Peyer's patch (tissue), 4 donors: Measurements from ENCODE around the gene PRRC2B. TPM values are rescaled to one million over a fixed set of nuclear protein-coding genes. Genes with fewer than 3 reads are reported as not detected.
"Not testable (repeated sequence)": the region's sequence is repeated elsewhere in the genome, so short reads cannot be mapped to it uniquely, and the experiment has no call there.

ENCODE experiments used
- DNase-seq, 3 donors: peaks; one replicate each; pipeline ENCODE4 v3.0.0-alpha.2; 2017 to 2019
- H3K27ac ChIP-seq, 4 donors: fragments of 200-600 bp; sonication (generic); one replicate each; pipeline ENCODE4 v1.5.1; 2016 to 2019
- H3K27me3 ChIP-seq, 2 donors: fragments of 200-600 bp; sonication (generic); one replicate each; pipeline ENCODE4 v1.5.1; 2019
- H3K36me3 ChIP-seq, 3 donors: fragments of 200-600 bp; sonication (generic); one replicate each; pipeline ENCODE4 v1.5.1; 2016 to 2019
- H3K4me1 ChIP-seq, 4 donors: fragments of 200-600 bp; sonication (generic); one replicate each; pipeline ENCODE4 v1.5.1; 2016 to 2019
- H3K4me3 ChIP-seq, 4 donors: fragments of 200-600 bp; sonication (generic); 1 replicate in 3 of 4; 2 replicates in 1 of 4; pipeline ENCODE4 v1.5.1; 2016 to 2019; ENCODE audit warnings: mild to moderate bottlenecking in 1 of 4
- H3K9me3 ChIP-seq, 4 donors: fragments of 200-600 bp; sonication (generic); one replicate each; pipeline ENCODE4 v1.5.1; 2016 to 2019; ENCODE audit warnings: mild to moderate bottlenecking in 1 of 4
- POLR2A ChIP-seq, 2 donors: fragments of 450-650 bp; IDR thresholded peaks; one replicate each; pipeline ENCODE4 v1.5.1; 2017; ENCODE audit warnings: antibody characterized with exemption in 2 of 2, mild to moderate bottlenecking in 2 of 2, moderate library complexity in 2 of 2
- total RNA-seq, 4 donors: library from RNA; depleted of rRNA; stranded (reverse); fragments of >200 nt; gene quantifications; one replicate each; pipeline ENCODE4 v1.1.0, GENCODE V29; 2016
- TF ChIP-seq, protein P1 (sequence below), 6 experiments: fragments of 450-650 bp in 4 of 6; fragments of 200-600 bp in 2 of 6; sonication (generic) in 1 of 6; IDR thresholded peaks; one replicate each; pipeline ENCODE4 v1.5.1; 2017 to 2019; ENCODE audit warnings: antibody characterized with exemption in 6 of 6, mild to moderate bottlenecking in 3 of 6, moderate library complexity in 1 of 6

Gene PRRC2B
- total RNA-seq, 4 donors from 2014 or later = 109 to 174 (median 149) TPM

DNA sequence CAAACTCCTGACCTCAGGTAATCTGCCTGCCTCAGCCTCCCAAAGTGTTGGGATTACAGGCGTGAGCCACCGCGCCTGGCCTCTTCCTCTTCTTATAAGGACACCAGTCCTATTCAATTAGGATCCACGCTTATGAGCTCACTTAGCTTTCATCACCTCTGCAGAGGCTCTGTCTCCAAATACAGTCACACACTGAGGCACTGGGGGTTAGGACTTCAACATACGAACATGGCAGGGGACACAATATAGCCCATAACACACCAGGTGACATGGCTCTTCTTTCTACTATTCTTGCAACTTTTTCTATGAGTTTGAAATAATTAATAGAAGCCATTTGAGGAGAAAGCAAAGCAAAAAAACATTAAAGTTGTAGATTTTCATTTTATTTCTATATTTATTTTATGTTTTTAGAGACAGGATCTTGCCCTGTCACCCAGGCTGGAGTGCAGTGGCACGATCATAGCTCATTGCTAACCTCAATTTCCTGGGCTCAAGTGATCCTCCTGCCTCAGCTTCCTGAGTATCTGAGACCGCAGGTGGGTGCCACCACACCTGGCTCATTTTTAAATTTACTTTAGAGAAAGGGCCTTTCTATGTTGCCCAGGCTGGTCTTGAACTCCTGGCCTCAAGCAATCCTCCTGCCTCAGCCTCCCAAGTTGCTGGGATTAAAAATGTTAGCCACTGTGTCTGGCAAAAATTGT lies 145.5 kb downstream of the PRRC2B start:
- TF ChIP-seq POLR2A (IDR thresholded peaks at IDR 0.05) = no peak
- TF ChIP-seq, protein P1, sequence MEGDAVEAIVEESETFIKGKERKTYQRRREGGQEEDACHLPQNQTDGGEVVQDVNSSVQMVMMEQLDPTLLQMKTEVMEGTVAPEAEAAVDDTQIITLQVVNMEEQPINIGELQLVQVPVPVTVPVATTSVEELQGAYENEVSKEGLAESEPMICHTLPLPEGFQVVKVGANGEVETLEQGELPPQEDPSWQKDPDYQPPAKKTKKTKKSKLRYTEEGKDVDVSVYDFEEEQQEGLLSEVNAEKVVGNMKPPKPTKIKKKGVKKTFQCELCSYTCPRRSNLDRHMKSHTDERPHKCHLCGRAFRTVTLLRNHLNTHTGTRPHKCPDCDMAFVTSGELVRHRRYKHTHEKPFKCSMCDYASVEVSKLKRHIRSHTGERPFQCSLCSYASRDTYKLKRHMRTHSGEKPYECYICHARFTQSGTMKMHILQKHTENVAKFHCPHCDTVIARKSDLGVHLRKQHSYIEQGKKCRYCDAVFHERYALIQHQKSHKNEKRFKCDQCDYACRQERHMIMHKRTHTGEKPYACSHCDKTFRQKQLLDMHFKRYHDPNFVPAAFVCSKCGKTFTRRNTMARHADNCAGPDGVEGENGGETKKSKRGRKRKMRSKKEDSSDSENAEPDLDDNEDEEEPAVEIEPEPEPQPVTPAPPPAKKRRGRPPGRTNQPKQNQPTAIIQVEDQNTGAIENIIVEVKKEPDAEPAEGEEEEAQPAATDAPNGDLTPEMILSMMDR (IDR thresholded peaks at IDR 0.05) = no peak
- Histone ChIP-seq H3K36me3 (no peaks in the 10 kb centered on the region), H3K4me1 (no peaks in the 10 kb centered on the region), H3K27ac (no peak overlapping the region), H3K27me3 (no peaks in the 10 kb centered on the region), H3K9me3 (peaks cover 0 to 9% (median 4%) of the 10 kb centered on the region in 4 donors), H3K4me3 (no peak overlapping the region)
- no peak for DNase-seq

DNA sequence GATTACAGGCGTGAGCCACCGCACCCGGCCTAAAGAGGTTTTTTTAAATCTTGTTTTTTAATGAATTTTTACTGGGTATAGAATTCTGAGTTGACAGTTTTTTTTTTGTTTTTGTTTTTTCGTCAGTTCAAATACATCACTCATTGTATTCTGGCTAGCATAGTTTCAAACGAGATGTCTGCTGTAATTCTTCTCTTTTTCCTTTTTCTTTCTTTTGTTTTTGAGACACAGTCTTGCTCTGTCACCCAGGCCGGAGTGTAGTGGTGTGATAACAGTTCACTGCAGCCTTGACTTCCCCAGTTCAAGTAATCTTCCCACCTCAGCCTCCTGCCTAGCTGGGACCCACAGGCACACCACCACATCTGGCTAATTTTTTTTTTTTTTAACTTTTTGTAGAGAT lies 149.3 kb downstream of the PRRC2B start:
- Histone ChIP-seq H3K4me1 (peaks cover 0 to 17% (median 0%) of the 10 kb centered on the region in 4 donors), H3K4me3 (no peak overlapping the region), H3K27me3 (peaks cover 0 to 16% of the 10 kb centered on the region in 2 donors), H3K36me3 (no peaks in the 10 kb centered on the region), H3K9me3 (peaks cover 0 to 9% (median 4%) of the 10 kb centered on the region in 4 donors), H3K27ac (no peak overlapping the region)
- no peak for DNase-seq
- TF ChIP-seq POLR2A (IDR thresholded peaks at IDR 0.05) = no peak
- TF ChIP-seq, protein P1 (IDR thresholded peaks at IDR 0.05) = no peak

GRCh38 chr9:131545003-131545785 lies 151.3 kb downstream of the PRRC2B start, which contains the start of gene PRRT1B:
Gene PRRT1B (plus strand): TSS chr9:131545523. CDS start chr9:131545616, 93 bp downstream.
- Histone ChIP-seq H3K4me3 (peak within 1 kb of the TSS in 3 of 4 donors; percentile 15 to 48 (median 44)), H3K27ac (no peak within 1 kb of the TSS), H3K9me3 (peaks cover 0 to 9% (median 4%) of the 10 kb centered on the region in 4 donors)

DNA sequence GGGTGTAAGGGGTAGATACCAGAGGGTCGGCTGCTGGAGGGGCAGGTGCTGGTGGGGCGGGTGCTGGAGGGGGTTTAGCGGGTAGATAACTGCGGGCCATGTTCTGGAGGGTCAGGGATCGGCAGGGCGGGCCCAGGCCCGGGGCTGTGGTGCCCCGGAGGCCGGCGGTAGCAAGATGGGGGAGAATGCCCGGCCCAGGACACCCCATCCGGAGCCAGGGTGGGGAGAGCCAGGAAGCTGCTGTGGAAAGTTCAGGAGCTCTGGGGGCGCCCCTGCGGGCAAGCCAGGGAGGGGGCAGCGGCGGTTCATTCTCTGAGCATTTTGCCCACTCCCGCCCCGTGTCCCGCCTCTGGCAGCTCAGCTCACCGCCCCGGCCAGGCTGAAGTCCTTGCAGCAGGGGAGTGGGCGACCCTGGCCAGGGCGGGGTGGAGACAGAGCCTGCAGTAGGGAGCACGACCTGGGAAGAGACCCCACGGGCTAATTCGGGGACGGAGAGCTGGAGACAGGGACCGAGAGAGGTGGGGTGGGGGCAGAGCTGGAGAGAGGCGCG lies 152.0 kb downstream of the PRRC2B start:
- peaks cover 0 to 16% of the 10 kb centered on the region in 2 donors for H3K27me3 ChIP-seq
- H3K4me1 ChIP-seq = peaks cover 0 to 17% (median 0%) of the 10 kb centered on the region in 4 donors
- H3K4me3 ChIP-seq = peak overlapping the region in 3 of 4 donors; percentile 15 to 48 (median 44)
- TF ChIP-seq POLR2A (IDR thresholded peaks at IDR 0.05) = no peak
- TF ChIP-seq, protein P1 (IDR thresholded peaks at IDR 0.05) = no peak
- H3K9me3 ChIP-seq = peaks cover 0 to 9% (median 4%) of the 10 kb centered on the region in 4 donors
- DNase-seq = no peak
- H3K36me3 ChIP-seq = no peaks in the 10 kb centered on the region
- H3K27ac ChIP-seq = no peak overlapping the region

More at GRCh38 chr9:131545003-131545785, 151.3 kb downstream of the PRRC2B start, which contains the start of gene PRRT1B:
- DNase-seq = peak in 2 of 3 donors; percentile 85 to 90
- Histone ChIP-seq H3K4me1 (peaks cover 0 to 17% (median 0%) of the 10 kb centered on the region in 4 donors), H3K36me3 (no peaks in the 10 kb centered on the region), H3K27me3 (peaks cover 0 to 16% of the 10 kb centered on the region in 2 donors)
- TF ChIP-seq POLR2A (IDR thresholded peaks at IDR 0.05) = no peak
- TF ChIP-seq, protein P1 (IDR thresholded peaks at IDR 0.05) = no peak

DNA sequence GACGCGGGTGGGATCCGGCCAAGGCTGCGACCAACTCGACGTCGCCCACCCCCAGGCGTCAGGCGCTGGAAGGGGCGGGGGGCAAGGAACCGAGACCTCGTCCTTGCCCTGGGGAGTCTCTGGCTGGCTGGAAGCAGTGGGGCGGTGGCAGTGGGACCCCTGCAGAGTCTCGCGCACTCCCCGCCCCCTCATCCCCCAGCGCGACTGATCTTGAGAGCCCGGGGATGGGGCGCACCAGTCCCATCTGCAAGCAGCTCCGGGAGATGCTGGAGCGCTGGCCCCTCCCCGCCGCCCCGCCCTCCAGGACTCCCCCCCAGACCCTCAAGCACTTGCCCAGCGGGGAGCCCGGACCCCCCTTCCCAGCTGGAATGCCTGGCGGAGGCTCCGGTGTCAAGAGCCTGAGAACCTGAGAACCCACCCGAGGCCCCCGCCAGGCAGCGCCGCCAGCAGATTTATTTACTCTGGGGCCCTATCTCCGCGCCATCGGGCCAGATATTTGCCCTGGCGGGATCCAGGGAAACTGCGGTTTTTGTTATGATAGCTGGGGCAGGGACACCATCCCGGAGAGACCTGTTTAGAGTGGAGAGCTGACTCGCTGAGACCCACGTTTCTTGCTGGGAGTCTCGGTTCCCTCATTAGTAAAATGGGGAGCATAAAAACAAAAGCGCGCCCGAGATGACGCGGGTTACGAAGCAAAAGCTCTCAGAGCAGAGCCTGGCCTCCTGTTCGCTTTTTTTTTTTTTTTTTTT lies 152.6 kb downstream of the PRRC2B start:
- TF ChIP-seq POLR2A (IDR thresholded peaks at IDR 0.05) = no peak
- TF ChIP-seq, protein P1 (IDR thresholded peaks at IDR 0.05) = peak in 1 of 6 experiments; percentile 6
- H3K27ac ChIP-seq = no peak overlapping the region

DNA sequence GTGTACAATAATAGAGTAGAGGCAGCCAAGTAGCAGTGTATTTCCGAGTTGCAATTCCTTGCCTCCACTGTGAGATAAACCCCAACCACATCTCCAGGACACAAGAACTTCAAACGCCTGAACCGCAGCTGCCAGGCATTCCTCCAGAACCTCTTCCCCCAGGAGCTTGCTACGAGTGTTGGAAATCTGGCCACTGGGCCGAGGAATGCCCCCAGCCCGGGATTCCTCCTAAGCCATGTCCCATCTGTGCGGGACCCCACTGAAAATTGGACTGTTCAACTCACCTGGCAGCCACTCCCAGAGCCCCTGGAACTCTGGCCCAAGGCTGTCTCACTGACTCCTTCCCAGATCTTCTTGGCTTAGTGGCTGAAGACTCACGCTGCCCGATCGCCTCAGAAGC lies 155.3 kb downstream of the PRRC2B start:
- peaks cover 0 to 16% of the 10 kb centered on the region in 2 donors for H3K27me3 ChIP-seq

More for the DNA sequence above, 152.6 kb downstream of the PRRC2B start:
- H3K36me3 ChIP-seq = no peaks in the 10 kb centered on the region
- peaks cover 0 to 16% of the 10 kb centered on the region in 2 donors for H3K27me3 ChIP-seq
- peaks cover 0 to 9% (median 4%) of the 10 kb centered on the region in 4 donors for H3K9me3 ChIP-seq
- DNase-seq = no peak
- H3K4me1 ChIP-seq = peaks cover 0 to 17% (median 0%) of the 10 kb centered on the region in 4 donors
- peak overlapping the region in 3 of 4 donors; percentile 15 to 48 (median 44) for H3K4me3 ChIP-seq

More for the DNA sequence above, 155.3 kb downstream of the PRRC2B start:
- peaks cover 0 to 17% (median 0%) of the 10 kb centered on the region in 4 donors for H3K4me1 ChIP-seq
- not testable (repeated sequence) for H3K4me3 ChIP-seq, DNase-seq, H3K36me3 ChIP-seq, H3K9me3 ChIP-seq, H3K27ac ChIP-seq
